Osteocyte (in vitro differentiated cells): ENCODE results near the gene NR4A1. TPM values are rescaled to one million over a fixed set of nuclear protein-coding genes. Genes with fewer than 3 reads are reported as not detected.

Source experiments
- DNase-seq: peaks from one replicate; pipeline ENCODE4 v3.0.0; 2021; ENCODE audit warnings: mixed read lengths; ENCODE audit not compliant: unreplicated experiment; ENCODE audit errors: extremely low spot score
- H3K27ac Mint-ChIP-seq: one replicate; pipeline ENCODE4 v1.8.0; 2021; ENCODE audit warnings: mild to moderate bottlenecking, mixed read lengths; ENCODE audit not compliant: unreplicated experiment
- H3K27me3 Mint-ChIP-seq: one replicate; pipeline ENCODE4 v1.8.0; 2021; ENCODE audit warnings: mixed read lengths; ENCODE audit not compliant: unreplicated experiment
- H3K36me3 Mint-ChIP-seq: one replicate; pipeline ENCODE4 v1.8.0; 2021; ENCODE audit warnings: mixed read lengths; ENCODE audit not compliant: unreplicated experiment
- H3K4me1 Mint-ChIP-seq: one replicate; pipeline ENCODE4 v1.8.0; 2021; ENCODE audit warnings: mixed read lengths; ENCODE audit not compliant: unreplicated experiment
- H3K4me3 Mint-ChIP-seq: one replicate; pipeline ENCODE4 v1.8.0; 2021; ENCODE audit warnings: mild to moderate bottlenecking, moderate library complexity, mixed read lengths; ENCODE audit not compliant: unreplicated experiment
- H3K9me3 Mint-ChIP-seq: one replicate; pipeline ENCODE4 v1.8.0; 2021; ENCODE audit warnings: mixed read lengths; ENCODE audit not compliant: unreplicated experiment
- CTCF ChIP-seq: fragments of 200-600 bp; sonication (generic); IDR thresholded peaks from 2 replicates; pipeline ENCODE4 v1.5.0; 2021; ENCODE audit warnings: antibody characterized with exemption, mild to moderate bottlenecking, moderate library complexity
- total RNA-seq: library from RNA; stranded (reverse); gene quantifications from 2 replicates; pipeline ENCODE4 v1.2.1, GENCODE V29; 2021

Gene NR4A1
- total RNA-seq, 1 donor from 2014 or later: 13.0 TPM

- Mint-ChIP-seq H3K36me3 (peaks cover 2% of the 10 kb centered on the region), H3K27me3 (no peaks in the 10 kb centered on the region), H3K27ac (no peak overlapping the region), H3K4me1 (peaks cover 21% of the 10 kb centered on the region), H3K9me3 (no peaks in the 10 kb centered on the region), H3K4me3 (no peak overlapping the region)
- TF ChIP-seq CTCF: no peak
- DNase-seq: no peak
Measured at GRCh38 chr12:52013626-52014310, 37.5 kb upstream of the NR4A1 start.

GRCh38 chr12:52014567-52015530, 36.4 kb upstream of the NR4A1 start:
- Mint-ChIP-seq H3K9me3 (no peaks in the 10 kb centered on the region), H3K27me3 (no peaks in the 10 kb centered on the region), H3K36me3 (peaks cover 2% of the 10 kb centered on the region), H3K4me3 (no peak overlapping the region), H3K4me1 (peaks cover 12% of the 10 kb centered on the region), H3K27ac (no peak overlapping the region)
- no peak for DNase-seq
- no peak for TF ChIP-seq CTCF

- H3K27ac Mint-ChIP-seq: no peak overlapping the region
- no peaks in the 10 kb centered on the region for H3K9me3 Mint-ChIP-seq
- TF ChIP-seq CTCF: no peak
- no peaks in the 10 kb centered on the region for H3K27me3 Mint-ChIP-seq
- peaks cover 11% of the 10 kb centered on the region for H3K4me1 Mint-ChIP-seq
- no peak overlapping the region for H3K4me3 Mint-ChIP-seq
- no peak for DNase-seq
- H3K36me3 Mint-ChIP-seq: peaks cover 2% of the 10 kb centered on the region
Measured at GRCh38 chr12:52015532-52016041, 35.7 kb upstream of the NR4A1 start.

GRCh38 chr12:52018433-52019112, 32.7 kb upstream of the NR4A1 start:
- TF ChIP-seq CTCF: no peak
- no peak overlapping the region for H3K4me3 Mint-ChIP-seq
- no peaks in the 10 kb centered on the region for H3K9me3 Mint-ChIP-seq
- no peak for DNase-seq
- H3K27me3 Mint-ChIP-seq: no peaks in the 10 kb centered on the region
- H3K36me3 Mint-ChIP-seq: no peaks in the 10 kb centered on the region
- H3K4me1 Mint-ChIP-seq: peaks cover 18% of the 10 kb centered on the region
- no peak overlapping the region for H3K27ac Mint-ChIP-seq
